Measurements from ENCODE around the gene CASD1.

DNA sequence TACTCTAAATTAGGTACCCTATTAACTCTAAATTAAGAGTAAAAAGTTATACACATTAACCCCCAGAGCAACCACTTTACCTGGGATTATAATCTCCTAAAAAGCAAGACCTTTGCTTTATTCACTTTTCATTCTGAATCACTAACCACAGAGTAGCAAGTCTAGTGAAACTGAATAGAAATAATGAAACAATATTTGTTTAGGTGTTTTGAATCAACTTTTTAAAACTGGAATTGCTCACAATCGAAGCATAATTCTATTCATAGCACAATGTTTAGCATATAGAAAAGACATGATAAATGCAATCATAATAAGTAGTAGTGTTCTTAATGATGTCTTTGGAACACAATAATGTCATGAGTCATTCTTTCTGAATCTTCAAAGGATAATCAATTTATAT lies 37.0 kb upstream of the CASD1 start:
- TF ChIP-seq CTCF (IDR thresholded peaks at IDR 0.05 in 8 of 11, conservative IDR thresholded peaks at IDR 0.05 in 3 of 11) (no peak), POLR2AphosphoS5 (IDR thresholded peaks at IDR 0.05) (no peak)
